HG03139 (cell line): ENCODE data around the gene XRCC4.

ENCODE experiments used
- ATAC-seq: cut with Tn5 transposase; IDR thresholded peaks from one replicate; pipeline ENCODE4 v1.9.1; 2021; ENCODE audit not compliant: unreplicated experiment

The XRCC4 gene

DNA sequence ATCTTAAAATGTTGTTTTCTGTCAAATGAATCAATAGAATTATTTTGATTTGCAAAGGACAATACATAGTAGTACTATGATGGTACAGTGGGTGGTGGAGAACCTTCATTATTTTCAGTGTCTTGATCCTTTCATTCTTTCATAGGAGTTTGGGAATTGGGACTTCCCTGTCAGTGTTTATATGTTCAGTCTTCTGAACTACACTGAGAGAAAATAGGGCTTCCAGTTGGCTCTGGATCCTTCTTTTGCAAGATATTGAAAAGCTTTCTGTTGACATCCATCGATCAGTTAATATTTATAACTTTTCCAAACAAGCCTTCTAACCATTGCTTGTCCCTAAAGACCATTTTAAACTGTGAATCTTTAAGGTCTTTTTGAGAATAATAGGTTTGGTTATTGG lies 94.7 kb downstream of the XRCC4 start:
- no peak for ATAC-seq

DNA sequence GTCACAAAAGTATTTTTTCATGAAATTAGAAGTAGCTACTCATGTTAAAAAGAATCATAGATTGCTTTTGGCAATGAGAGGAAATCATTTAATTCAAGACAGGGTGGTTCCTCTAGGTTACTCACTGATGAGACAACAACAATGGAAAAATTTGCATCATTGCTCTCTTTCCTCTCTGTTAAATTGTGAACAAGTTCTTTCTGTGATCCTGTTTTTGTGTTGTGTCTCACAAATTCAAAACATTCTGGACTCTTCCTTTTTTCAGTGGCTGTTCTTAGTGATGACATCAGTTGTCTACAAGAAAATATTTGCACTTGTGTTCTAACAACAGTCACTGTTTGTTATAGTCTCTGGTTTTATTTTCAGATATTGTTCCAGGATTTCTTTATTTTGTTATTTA lies 95.3 kb downstream of the XRCC4 start:
- no peak for ATAC-seq

DNA sequence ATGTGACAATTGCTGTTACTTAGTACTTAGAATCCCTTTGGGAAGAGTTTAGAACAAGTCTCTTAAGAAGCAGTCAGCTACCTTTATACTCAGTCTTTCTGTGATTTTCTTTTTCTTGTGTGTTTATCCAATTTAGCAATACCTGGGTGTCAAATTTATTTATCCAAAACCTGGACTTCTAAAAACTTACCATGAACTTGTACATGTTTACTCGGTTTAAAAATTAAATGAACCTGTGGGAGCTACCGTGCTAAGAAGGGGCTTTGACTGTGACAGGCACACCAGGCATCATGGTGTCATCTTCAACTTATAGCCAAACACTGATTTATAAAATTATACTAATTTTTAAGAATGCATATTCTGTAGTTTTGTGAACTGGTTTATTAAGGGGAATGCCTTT lies 96.5 kb downstream of the XRCC4 start:
- no peak for ATAC-seq

DNA sequence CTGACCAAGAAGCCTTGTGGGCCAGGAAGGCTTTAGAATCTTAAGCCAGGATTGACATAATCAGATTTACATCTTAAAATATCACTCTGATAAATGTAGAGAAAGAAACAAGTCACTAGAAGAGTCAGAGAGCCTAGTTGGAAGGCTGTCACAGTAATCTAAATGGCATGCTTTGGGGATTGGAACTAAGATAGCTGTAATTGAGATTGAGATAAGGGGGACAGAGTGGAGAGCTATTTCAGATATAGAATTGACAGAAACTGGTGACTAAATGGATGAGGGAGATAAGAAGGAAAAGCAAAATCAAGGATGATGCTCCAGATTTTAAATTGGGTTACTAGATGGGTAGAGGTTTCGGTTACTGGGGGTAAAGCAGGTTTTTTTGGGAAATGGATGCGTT lies 100.5 kb downstream of the XRCC4 start:
- no peak for ATAC-seq

DNA sequence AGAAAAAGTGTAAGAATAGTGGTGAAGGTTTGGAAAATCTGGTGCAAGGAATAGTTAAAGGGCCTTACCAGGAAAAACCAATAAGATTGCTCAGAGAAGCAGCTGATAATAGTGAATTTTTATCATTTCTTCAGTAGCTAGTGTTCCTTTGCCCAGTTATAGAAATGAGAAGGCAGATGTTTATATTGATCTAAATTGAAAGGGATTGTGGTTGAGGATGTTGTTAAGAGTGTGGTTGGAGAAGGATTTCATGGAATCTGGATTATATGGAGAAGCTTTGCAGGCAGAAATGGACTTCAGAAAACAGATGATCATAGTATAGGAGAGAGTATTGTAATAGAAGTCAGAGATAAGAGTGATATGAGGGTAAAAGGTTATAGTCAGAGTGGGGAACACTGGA lies 102.6 kb downstream of the XRCC4 start:
- ATAC-seq: no peak

DNA sequence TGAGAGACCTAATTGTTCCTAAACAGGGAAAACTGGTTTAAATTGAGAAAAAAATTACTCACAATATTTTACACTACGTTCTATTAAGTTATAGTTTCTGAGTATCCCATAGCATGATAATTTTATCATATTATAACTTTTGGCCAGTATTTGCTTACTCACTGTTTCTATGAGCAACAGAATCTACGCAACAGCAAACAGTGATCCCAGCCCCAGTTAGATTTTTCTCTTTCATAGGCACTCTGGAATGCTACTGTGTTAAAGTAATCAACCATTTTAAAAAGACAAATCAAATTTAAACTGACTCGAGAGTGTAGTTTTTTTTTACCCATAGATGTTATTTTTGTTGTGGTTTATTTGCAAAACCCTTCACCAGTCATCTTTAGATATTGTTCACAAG lies 107.2 kb downstream of the XRCC4 start:
- no peak for ATAC-seq

DNA sequence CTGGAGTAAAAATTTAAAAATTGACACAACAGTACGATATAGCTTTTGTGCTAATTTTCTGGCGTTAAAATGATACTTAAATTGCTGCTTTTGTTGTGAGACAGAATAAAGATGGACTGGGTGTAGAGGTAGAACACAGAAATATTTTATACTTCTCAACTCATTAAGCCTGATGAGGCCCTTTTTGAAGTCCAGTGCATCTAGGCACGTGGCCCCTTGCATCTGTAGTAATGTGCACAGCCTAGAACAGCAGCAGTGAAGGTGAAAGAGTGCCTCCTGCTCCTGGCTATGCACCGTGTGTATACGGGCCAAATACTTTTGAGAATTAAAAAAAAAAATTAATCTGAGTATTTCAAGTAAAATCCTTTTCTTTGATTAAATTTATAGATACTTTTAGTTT lies 115.6 kb downstream of the XRCC4 start:
- ATAC-seq: no peak

DNA sequence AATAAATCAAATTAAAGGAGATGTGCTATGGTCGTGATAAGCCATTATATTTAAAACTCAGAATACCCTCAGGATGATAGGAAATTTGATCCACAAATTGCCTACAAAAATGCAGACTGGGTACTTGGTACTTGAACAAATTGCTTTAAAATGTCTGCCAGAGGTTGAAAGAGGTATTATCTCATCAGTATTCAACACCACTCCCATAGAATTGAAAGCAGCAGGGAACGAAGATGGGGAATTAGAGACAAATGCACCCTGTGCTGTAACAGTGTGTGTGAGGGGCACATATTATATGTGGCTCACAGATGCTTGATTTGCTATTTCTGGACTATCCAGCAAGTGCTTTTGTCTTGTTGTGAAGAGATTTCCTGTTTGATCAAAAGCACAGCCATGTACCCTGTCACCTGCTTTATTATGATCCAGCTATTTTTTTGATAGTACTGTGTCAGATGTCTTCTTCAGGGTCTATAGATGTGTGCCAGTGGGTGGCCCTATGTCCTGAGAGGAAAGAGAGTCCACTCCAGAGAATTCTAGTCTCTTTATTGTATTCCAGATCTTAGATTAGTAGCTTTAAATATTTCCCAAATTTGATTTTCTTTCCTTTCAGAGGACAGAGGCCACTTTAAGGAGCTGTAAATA lies 120.1 kb downstream of the XRCC4 start:
- no peak for ATAC-seq

DNA sequence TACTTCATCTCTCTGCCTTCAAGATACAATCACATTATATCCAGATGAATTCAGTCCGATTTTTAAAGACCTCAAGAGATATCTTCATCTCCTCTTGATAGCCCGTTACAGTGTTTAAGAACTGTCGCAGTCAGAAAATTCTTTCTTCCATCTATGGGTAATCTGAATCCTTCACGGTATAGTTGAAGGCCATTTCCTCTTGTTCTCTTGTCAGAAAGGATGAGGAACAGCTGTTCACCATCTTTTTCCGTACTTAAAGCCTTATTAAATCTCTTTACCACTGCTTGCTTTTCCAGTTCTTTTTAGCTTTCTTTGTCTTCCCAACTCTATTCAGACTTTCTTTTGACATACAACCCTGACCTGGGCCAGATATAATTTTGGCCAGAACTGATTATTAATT lies 121.8 kb downstream of the XRCC4 start:
- no peak for ATAC-seq

DNA sequence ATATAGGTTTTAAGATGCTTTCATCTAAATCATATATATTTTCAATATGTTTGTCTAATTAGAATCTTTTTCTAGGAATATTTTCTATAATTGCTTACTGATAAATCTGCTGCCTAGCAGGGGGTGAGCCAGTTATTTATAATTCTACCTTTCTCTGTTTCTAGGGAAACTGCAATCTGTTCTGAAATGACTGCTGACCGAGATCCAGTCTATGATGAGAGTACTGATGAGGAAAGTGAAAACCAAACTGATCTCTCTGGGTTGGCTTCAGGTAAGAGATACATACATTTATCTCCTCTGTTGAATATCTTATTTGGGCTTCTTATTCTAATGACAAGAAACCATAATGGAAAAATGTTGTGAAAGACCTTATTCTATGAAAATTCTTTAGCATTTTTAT lies 127.3 kb downstream of the XRCC4 start:
- ATAC-seq: no peak

DNA sequence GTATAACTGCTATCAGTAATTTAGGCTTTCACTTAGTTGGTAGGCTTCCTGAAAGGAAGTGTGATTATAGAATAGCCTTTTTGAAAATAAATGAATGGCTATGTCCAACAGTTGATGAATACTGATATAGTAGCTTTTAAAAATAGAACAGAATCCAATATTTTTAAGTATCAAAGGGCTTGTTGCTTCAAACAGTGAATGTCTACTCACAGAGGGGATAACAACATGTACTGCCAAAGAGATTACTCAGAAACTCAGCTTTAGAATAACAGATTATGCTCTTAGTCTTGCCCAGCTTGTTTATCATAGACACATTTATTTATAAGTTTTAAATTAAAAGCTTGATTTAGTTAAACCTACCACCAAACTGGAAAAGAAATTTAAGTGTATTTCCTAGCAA lies 132.6 kb downstream of the XRCC4 start:
- no peak for ATAC-seq

DNA sequence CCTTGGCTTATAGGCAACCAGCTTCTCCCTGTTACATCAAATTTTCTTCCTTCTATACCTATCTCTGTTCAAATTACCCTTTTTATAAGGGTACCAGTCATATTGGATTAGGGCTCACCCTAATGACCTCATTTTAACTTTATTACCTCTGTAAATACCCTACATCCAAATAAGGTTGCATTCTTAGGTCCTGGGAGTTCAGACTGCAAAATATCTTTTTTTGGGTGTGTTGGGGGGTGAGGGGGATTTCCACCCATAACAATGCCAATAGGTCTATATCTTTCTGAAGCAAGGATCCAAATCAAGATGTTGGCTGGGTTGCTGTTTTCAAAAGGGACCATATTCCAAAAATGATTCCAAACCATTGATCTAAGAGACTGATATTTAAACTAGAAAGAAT lies 141.7 kb downstream of the XRCC4 start:
- no peak for ATAC-seq

DNA sequence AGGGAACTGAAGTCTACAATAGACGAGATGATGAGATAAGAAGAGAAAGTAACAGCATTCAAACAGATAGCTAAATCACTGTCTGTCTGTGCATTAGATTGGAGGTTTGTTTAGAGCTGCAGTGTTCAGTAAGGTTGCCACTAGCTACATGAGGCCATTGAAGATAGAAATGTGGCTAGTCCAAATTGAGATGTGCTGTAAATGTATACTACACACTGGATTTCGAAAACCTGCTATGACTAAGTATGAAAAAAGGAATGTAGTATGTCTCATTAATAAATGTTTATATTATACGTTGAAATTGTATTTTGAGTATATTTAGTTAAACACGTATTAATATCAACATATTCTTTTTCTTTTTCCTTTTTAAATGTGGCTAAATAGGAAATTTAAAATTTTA lies 142.1 kb downstream of the XRCC4 start:
- no peak for ATAC-seq

DNA sequence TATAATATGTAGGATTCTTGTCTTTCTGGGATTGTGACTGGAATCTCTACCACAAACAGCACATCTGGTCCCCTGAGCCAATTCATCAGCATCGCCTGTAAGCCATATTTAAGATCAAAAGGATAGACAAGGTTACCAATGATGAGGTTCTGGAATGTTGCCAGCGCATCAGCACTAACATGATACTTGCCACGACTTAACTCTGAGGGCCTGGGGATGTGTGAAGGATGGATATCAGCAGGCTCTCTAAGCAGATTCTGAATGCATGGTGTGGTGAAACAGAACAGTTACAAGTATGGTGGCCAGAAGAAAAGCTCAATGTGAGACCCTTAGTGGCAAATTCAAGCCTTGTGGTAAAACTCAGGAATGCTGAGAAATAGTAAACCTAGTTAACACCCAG lies 143.0 kb downstream of the XRCC4 start:
- no peak for ATAC-seq

DNA sequence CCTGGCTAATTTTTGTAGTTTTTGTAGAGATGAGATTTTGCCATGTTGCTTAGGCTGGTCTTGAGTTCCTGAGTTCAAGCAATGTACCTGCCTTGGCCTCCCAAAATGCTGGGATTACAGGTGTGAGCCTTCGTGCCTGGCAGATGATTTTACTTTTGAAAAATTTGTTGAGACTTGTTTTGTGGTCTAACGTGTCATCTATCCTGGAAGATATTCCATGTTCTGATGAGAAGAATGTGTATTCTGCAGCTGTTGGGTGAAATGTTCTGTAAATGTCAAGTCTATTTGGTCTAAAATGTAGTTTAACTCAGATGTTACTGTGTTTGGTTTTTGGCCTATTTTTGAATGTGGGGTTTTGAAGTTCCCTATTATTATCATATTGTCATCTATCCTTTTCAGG lies 145.6 kb downstream of the XRCC4 start:
- ATAC-seq: no peak

DNA sequence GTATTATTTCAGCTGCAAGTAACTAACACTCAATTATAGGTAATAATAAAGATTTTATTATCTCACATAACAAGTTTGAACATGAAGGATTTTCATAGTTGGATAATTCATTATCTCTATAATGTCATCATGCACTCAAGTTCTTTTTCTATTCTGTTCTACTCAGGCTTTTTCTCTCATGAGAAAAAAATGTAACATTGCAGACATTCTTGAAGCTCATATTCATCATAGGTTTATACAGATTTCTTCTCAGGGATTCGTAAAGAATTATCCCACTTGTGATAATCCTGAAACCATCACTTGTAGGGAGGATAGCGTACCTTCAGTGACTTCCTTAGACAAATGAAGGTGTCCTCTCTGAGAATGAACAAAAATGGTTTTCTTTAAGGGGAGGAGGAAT lies 150.3 kb downstream of the XRCC4 start:
- no peak for ATAC-seq

DNA sequence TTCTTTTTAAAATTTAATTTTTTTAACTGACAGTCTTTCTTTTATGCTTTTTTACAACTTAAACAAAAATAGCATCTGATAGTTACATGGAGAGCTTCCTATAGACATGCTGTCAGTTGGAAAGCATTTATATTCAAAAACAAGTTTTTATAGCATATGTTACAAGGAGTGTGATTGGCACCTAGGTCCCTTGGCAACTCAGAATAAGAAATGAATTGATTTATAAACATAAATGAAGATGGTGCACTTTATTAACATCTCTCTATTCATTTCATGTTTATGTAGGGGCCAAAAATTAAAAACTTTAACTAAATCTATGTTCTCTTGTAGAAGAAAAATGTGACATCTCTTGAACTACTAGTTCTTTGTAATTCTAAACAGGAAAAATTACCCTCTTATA lies 153.2 kb downstream of the XRCC4 start:
- ATAC-seq: no peak

DNA sequence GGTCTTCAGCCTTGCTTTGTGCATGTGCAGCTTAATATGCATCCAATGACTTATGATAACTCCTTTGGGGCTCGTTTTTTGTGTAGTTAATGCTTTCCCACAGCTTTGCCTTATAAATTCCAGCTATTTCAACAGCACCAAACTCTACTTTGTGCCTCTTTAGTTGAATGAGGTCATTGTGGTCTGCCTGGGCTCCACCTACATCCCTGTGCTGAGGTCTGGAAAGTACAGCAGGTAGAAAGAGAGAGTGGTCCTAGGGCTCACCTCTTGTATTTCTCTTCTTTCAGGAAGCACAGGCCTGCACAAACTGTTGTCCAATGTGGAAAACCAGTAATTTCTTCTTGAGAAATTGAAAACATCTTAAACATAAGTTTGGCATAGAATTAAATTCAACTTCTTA lies 167.2 kb downstream of the XRCC4 start:
- no peak for ATAC-seq

DNA sequence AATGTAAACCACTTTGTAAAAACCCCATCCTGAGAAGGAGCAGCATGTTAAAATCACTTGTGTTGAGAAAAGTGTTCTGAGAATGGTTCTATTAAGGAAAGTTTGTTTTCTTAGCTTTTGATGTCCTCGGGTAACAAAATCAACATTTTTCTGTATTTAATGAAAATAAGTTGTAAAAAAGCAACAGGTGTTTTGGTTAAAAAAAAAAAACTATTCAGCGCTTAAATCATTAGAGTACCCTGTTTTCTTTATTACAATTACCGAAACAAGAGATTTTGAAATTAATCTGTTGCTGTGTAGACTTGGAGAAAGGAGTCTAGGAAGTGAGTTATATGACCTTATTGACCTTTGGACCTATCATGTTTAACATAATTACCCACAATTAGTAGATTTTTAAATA lies 167.7 kb downstream of the XRCC4 start:
- no peak for ATAC-seq

DNA sequence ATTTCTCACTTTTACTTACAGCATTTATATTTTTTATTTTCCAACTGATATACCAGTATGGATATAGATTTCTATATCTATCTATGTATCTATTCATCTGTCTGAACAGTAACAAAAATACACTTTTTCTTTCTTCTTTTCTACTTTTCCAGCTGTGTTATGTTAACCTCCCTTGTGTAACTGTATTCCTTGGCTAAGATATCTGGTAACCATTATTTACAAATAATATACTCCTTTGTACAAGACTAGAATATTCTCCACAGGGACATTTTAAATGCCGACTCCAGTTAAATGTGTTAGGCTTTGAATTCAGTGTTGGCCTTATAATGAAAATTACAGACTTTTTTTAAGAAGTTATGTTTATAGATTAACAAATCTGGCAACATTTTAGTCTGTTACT lies 168.7 kb downstream of the XRCC4 start:
- ATAC-seq: no peak

DNA sequence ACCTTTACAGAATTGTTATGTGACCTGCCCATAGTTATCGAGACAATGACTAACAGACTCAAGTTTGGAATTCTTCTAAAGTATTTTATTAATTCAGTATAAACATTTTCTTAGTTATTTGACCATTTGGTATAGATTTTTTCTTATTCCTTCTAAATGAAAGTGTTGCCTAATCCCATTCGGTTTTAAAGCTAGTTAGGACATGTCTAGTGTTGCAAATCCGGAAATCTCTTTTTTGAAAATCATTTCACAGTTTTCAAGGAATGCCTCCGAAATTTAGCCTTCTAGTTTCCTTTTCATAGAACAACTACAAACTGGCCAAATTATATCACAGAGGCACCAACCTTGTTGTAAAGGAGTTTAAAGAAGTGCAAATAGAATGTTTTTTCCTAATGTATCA lies 171.8 kb downstream of the XRCC4 start:
- no peak for ATAC-seq

DNA sequence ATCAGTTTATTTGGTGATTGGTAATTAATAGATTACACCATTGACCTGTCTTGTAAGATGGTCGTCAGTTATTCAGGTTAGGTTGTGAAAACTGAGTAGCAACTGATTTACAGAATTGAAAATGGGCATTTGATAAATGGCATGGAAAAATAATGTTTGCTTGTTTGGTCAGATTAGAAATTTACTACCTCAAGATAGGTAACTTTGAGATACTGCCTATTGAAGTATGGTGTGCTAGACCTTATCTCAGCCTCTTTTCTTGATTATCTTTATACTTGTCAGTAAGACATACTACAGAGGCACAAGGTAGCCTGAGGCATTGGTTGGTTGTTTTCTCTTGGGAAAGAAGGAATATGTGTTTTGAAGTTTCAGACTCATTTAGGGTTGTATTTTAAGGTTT lies 174.5 kb downstream of the XRCC4 start:
- ATAC-seq: no peak

DNA sequence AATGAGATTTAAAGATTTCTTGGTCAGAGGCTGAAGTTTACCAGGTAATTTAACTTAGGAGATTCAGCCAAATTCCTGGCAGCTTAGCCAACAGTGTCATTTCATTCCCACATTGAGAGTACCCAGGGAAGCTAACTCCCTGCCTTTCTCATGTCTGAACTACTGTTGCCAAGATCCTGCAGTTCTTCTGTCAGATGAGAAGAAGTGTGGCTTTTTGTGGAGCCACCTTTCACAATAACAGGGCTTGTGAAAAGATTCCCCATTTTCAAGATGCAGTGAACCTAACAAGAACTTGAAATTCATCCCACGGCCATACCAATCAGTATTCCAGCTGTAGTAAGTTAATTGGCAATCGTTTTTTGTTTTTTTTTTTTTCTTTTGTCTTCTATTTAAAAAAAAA lies 176.4 kb downstream of the XRCC4 start:
- ATAC-seq: no peak

DNA sequence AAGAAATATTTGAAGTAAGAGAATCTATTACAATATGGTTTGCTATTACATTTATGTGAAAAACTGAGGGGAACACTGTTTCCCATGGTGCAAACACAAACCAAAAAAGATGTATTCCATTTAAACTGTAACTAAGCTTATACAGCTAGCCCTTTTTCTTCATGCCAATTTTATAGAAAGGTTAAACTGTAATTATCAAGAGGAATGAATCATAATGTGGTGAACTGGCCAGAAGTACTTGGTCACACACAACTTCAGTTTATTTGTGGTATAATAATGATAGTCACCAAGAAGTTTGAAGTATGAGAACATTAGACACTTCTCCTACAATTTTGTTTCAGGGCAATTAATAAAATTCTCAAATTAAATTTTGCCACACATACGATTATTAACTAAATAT lies 177.9 kb downstream of the XRCC4 start:
- ATAC-seq: no peak
